Liver (tissue), 9 donors: ENCODE measurements around the gene PACS1. TPM values are rescaled to one million over a fixed set of nuclear protein-coding genes. Genes with fewer than 3 reads are reported as not detected.

Experiments used
- DNase-seq: peaks from one replicate; pipeline ENCODE4 v3.0.0-alpha.2; 2017; ENCODE audit warnings: low spot score
- H3K27ac ChIP-seq, 2 donors: one replicate each; pipeline ENCODE4 v1.7.0; 2013; ENCODE audit warnings: inconsistent platforms in 2 of 2, low read length in 2 of 2, control low read depth in 1 of 2, low read depth in 1 of 2, mild to moderate bottlenecking in 1 of 2
- H3K27me3 ChIP-seq, 4 donors: one replicate each; pipeline versions ENCODE4 v1.6.1 to v1.7.0; 2013; ENCODE audit warnings: low read length in 3 of 4, inconsistent platforms in 1 of 4, mild to moderate bottlenecking in 1 of 4, moderate library complexity in 1 of 4; ENCODE audit not compliant: control insufficient read depth in 4 of 4, insufficient read depth in 4 of 4
- H3K36me3 ChIP-seq, 4 donors: one replicate each; pipeline versions ENCODE4 v1.6.1 to v1.7.0; 2013; ENCODE audit warnings: low read length in 3 of 4, mild to moderate bottlenecking in 3 of 4, low read depth in 1 of 4, moderate library complexity in 1 of 4; ENCODE audit not compliant: control insufficient read depth in 4 of 4, insufficient read depth in 3 of 4
- H3K4me1 ChIP-seq, 4 donors: one replicate each; pipeline versions ENCODE4 v1.6.1 to v1.7.0; 2013; ENCODE audit warnings: low read length in 3 of 4, mild to moderate bottlenecking in 3 of 4, moderate library complexity in 1 of 4; ENCODE audit not compliant: control insufficient read depth in 4 of 4, insufficient read depth in 4 of 4
- H3K4me3 ChIP-seq, 3 donors: one replicate each; pipeline versions ENCODE4 v1.6.1 to v1.7.0; 2013; ENCODE audit warnings: low read length in 3 of 3, control low read depth in 1 of 3, low read depth in 1 of 3, mild to moderate bottlenecking in 1 of 3
- H3K9ac ChIP-seq, 2 donors: one replicate each; pipeline ENCODE4 v1.7.0; 2013; ENCODE audit warnings: low read length in 2 of 2, mild to moderate bottlenecking in 2 of 2, moderate library complexity in 2 of 2, control low read depth in 1 of 2, low read depth in 1 of 2
- H3K9me3 ChIP-seq, 4 donors: one replicate each; pipeline versions ENCODE4 v1.6.1 to v1.7.0; 2013; ENCODE audit warnings: low read length in 3 of 4; ENCODE audit not compliant: control insufficient read depth in 4 of 4
- CTCF ChIP-seq: fragments of 150-350 bp; IDR thresholded peaks from 2 replicates; pipeline ENCODE4 v1.5.1; 2017; ENCODE audit warnings: improper control_type of control experiment, low read depth, low read length; ENCODE audit not compliant: missing input control
- FOXA1 ChIP-seq: IDR thresholded peaks from 2 replicates; pipeline ENCODE4 v1.6.1; 2016; ENCODE audit warnings: antibody characterized with exemption
- FOXA2 ChIP-seq: IDR thresholded peaks from 2 replicates; pipeline ENCODE4 v1.6.1; 2016; ENCODE audit warnings: antibody characterized with exemption
- GABPA ChIP-seq, 2 donors: IDR thresholded peaks in 1 of 2; conservative IDR thresholded peaks in 1 of 2; 2 replicates each; pipeline ENCODE4 v1.6.1; 2016; ENCODE audit warnings: antibody characterized with exemption in 2 of 2, mild to moderate bottlenecking in 1 of 2, moderate library complexity in 1 of 2
- HNF4G ChIP-seq: IDR thresholded peaks from 2 replicates; pipeline ENCODE4 v1.6.1; 2016; ENCODE audit warnings: antibody characterized with exemption
- JUND ChIP-seq, 2 donors: IDR thresholded peaks; 2 replicates each; pipeline ENCODE4 v1.6.1; 2016; ENCODE audit warnings: antibody characterized with exemption in 2 of 2
- MAX ChIP-seq: IDR thresholded peaks from 2 replicates; pipeline ENCODE4 v1.6.1; 2016; ENCODE audit warnings: antibody characterized with exemption
- NR2F2 ChIP-seq: IDR thresholded peaks from 2 replicates; pipeline ENCODE4 v1.6.1; 2016; ENCODE audit warnings: antibody characterized with exemption
- RAD21 ChIP-seq, 2 donors: IDR thresholded peaks; 2 replicates each; pipeline ENCODE4 v1.6.1; 2016; ENCODE audit warnings: antibody characterized with exemption in 2 of 2, mild to moderate bottlenecking in 2 of 2
- REST ChIP-seq: IDR thresholded peaks from 2 replicates; pipeline ENCODE4 v1.6.1; 2016; ENCODE audit warnings: antibody characterized with exemption, mild to moderate bottlenecking
- RXRA ChIP-seq, 2 donors: IDR thresholded peaks; 2 replicates each; pipeline ENCODE4 v1.6.1; 2017 to 2018; ENCODE audit warnings: antibody characterized with exemption in 2 of 2, mild to moderate bottlenecking in 1 of 2
- SP1 ChIP-seq: IDR thresholded peaks from 2 replicates; pipeline ENCODE4 v1.6.1; 2018; ENCODE audit warnings: antibody characterized with exemption, mild to moderate bottlenecking
- TAF1 ChIP-seq: conservative IDR thresholded peaks from 2 replicates; pipeline ENCODE4 v1.6.1; 2016; ENCODE audit warnings: antibody characterized with exemption, mild to moderate bottlenecking
- WGBS: extraction: QIAGEN DNeasy Blood & Tissue Kit; methylation state at CpG from one replicate; pipeline ENCODE4 v1.1.7; 2013; 5-methylcytosine and 5-hydroxymethylcytosine counted together
- polyA plus RNA-seq, 2 donors: library from polyadenylated mRNA; stranded (reverse) in 1 of 2; unstranded in 1 of 2; fragments of 200-250 nt in 1 of 2; fragments of >200 nt in 1 of 2; fragmentation: Nextera tagmentation in 1 of 2; extraction: Ambion mirVana in 1 of 2; gene quantifications; one replicate each; pipeline versions ENCODE4 v1.2.1 to v1.2.3, GENCODE V29; 2013 to 2015
- total RNA-seq, 2 donors: library from RNA; depleted of rRNA; stranded (reverse); fragments of >200 nt; gene quantifications; one replicate each; pipeline ENCODE4 v1.2.3, GENCODE V29; 2014
- TF ChIP-seq, protein P1 (sequence below): IDR thresholded peaks from 2 replicates; pipeline ENCODE4 v1.6.1; 2016; ENCODE audit warnings: antibody characterized with exemption
- donor health status: healthy.
- donor health status: healthy.
- donor health status: healthy.
- donor health status: healthy.
- donor health status: healthy.

Gene PACS1
- total and polyA plus RNA-seq, 4 donors, result 2.7 to 9.1 (median 7.3) TPM

- Histone ChIP-seq H3K27ac (no peak overlapping the region), H3K9me3 (no peaks in the 10 kb centered on the region), H3K4me3 (no peak overlapping the region), H3K4me1 (peaks cover 0 to 6% (median 3%) of the 10 kb centered on the region in 4 donors), H3K9ac (no peak overlapping the region), H3K36me3 (no peaks in the 10 kb centered on the region), H3K27me3 (no peaks in the 10 kb centered on the region)
- 84% methylated on average over 6 of the region's 6 CpGs for WGBS
- TF ChIP-seq SP1, result no peak
- TF ChIP-seq, protein P1, sequence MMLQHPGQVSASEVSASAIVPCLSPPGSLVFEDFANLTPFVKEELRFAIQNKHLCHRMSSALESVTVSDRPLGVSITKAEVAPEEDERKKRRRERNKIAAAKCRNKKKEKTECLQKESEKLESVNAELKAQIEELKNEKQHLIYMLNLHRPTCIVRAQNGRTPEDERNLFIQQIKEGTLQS, result no peak
- no peak for TF ChIP-seq JUND (IDR thresholded peaks at IDR 0.05)
- TF ChIP-seq HNF4G, result no peak
- no peak for TF ChIP-seq FOXA1
- no peak for TF ChIP-seq NR2F2
- TF ChIP-seq CTCF, result no peak
- TF ChIP-seq REST, result no peak
- TF ChIP-seq FOXA2, result no peak
- TF ChIP-seq RAD21 (IDR thresholded peaks at IDR 0.05), result no peak
- no peak for TF ChIP-seq MAX
- no peak for TF ChIP-seq TAF1
- TF ChIP-seq RXRA (IDR thresholded peaks at IDR 0.05), result no peak
- DNase-seq, result no peak
These were observed 53.8 kb downstream of the PACS1 start for GRCh38 chr11:66123902-66124301.

GRCh38 chr11:66124564-66124963 lies 54.5 kb downstream of the PACS1 start:
- H3K4me1 ChIP-seq, result peaks cover 0 to 6% (median 3%) of the 10 kb centered on the region in 4 donors
- no peak for TF ChIP-seq GABPA (IDR thresholded peaks at IDR 0.05 in 1 of 2, conservative IDR thresholded peaks at IDR 0.05 in 1 of 2)
- no peak for TF ChIP-seq CTCF
- TF ChIP-seq FOXA1, result no peak
- TF ChIP-seq RXRA (IDR thresholded peaks at IDR 0.05), result no peak
- no peaks in the 10 kb centered on the region for H3K27me3 ChIP-seq
- H3K9me3 ChIP-seq, result no peaks in the 10 kb centered on the region
- H3K36me3 ChIP-seq, result no peaks in the 10 kb centered on the region
- 97% methylated on average over 3 of the region's 3 CpGs for WGBS
- H3K9ac ChIP-seq, result no peak overlapping the region
- DNase-seq, result no peak
- no peak overlapping the region for H3K27ac ChIP-seq
- no peak overlapping the region for H3K4me3 ChIP-seq
